ENCODE measurements around the gene GRIA3.
"Not testable (repeated sequence)": the region's sequence is repeated elsewhere in the genome, so short reads cannot be mapped to it uniquely, and the experiment has no call there.

Gene GRIA3

GRCh38 chrX:123272630-123273029 is 88.6 kb downstream of the GRIA3 start:
- DNase-seq (ENCODE audit: low read depth): no peak

GRCh38 chrX:123274796-123275195 is 90.7 kb downstream of the GRIA3 start:
- no peak for DNase-seq (ENCODE audit: low read depth)

DNA sequence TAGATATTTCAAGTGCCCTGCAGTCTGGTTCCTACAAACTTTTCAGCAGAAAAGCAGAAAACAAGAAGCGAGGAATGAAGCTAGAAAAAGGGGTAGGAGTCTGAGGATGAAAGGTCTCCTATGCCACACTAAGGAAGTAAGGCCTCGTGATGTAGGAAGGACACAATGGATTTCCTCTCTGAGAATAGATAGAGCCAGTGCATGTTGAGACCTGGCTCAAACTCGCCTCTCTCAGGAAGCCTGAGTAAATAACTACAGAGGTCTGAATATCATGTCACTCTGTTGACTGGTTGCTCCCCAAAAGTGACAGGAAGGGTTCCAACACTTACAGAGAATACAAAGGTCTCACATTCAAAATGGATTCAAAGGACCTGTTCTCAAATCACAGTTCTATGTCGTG is 93.3 kb downstream of the GRIA3 start:
- no peak for DNase-seq (ENCODE audit: low read depth)

GRCh38 chrX:123277821-123278220 is 93.7 kb downstream of the GRIA3 start:
- no peak for DNase-seq (ENCODE audit: low read depth)

DNA sequence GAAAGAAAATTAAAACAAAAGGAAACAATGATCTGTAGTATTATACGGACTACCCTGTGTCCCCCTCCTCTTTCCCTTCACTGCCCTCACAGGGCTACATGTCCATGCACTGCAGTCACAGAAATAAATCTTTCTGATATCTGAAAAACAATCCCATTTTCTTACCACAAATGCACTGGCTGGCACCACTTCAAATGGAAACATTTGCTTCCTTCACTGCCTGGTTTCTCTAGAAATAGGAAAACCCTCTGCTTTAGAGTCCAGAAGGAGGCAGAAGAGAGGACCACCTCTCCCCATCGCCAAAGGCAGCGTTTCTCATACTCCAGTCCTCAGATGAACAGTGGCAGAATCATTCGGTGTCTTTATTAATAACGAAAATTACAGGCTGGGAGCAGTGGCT is 98.2 kb downstream of the GRIA3 start:
- DNase-seq (ENCODE audit: low read depth): no peak

DNA sequence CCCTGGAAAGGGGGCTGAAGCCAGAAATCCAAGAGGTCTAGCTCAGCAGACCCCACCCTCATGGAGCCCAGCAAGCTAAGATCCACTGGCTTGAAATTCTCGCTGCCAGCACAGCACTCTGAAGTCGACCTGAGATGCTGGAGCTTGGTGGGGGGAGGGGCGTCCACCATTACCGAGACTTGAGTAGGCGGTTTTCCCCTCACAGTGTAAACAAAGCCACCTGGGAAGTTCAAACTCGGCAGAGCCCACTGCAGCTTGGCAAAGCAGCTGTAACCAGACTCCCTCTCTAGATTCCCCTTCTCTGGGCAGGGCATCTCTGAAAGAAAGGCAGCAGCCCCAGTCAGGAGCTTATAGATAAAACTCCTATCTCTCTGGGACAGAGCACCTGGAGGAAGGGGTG is 99.3 kb downstream of the GRIA3 start:
- not testable (repeated sequence) for DNase-seq (ENCODE audit: low read depth)

DNA sequence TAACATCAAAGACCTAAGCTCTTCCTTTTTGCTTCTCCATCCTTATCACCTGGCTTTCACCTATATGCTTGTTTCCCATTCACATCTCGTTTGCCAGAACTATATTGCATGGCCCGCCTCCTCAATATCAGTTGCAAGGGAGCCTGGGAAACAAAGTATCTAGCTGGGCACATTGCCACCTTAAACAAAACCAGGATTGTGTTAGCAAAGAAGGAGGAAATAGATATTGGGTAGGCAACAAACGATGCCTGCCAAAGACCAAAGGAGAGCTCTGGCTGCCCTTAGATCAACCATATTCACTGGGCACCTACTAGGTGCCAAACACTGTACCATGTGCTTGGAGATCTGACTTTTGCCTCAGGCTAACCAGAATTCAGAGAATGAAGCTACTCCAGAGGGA is 107.5 kb downstream of the GRIA3 start:
- DNase-seq (ENCODE audit: low read depth): no peak

DNA sequence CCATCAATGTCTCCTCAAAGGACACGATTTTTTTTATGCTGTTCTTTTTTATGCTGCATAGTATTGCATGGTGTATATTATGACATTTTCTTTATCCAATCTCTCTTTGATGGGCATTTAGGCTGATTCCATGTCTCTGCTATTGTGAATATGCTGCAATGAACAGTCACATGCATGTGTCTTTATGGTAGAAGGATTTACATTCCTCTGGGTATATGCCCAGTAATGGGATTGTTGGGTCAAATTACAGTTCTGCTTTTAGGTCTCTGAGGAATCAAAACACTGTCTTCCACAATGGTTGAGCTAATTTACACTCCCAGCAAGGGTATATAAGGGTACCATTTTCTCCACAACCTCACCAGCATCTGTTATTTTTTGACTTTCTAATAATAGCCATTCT is 113.9 kb downstream of the GRIA3 start:
- no peak for DNase-seq (ENCODE audit: low read depth)

DNA sequence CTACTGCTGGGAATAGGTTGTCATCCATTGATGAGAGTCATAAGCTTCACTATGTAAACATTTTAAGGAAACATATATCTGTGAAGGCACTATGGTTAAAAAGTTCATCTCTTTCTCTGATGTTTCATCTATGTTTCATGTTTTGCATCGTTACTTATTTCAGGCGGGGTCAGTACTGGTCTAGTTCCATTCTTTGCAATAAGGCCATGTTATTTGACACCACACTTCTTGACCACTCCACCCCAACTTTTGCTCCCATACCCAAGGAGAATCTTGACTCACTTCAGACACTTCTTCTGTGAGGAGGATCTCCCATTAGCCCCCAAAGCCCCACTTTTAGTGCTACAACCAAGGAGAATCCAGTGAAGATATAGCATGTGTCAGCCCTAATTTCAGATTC is 119.4 kb downstream of the GRIA3 start:
- no peak for DNase-seq (ENCODE audit: low read depth)

DNA sequence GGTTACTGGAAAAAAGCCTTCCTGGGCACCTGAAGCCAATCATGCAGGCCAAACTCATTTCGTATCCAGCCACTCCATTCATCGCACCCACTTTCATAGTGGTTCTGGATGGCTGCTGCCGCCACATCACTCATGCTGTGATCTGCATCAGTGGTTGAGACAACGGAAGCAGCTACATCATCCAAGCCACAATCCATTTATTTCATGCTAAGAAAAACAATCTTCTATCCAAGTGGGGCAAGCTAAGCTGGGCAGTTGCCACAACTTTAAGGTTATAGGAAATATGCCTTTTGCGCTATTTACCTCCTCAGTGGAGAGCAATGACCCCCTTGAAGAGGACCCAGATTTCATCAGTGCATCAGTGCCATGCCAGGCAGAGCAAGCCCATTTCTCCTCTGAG is 124.6 kb downstream of the GRIA3 start:
- no peak for DNase-seq (ENCODE audit: low read depth)

GRCh38 chrX:123310112-123310511 is 126.0 kb downstream of the GRIA3 start:
- DNase-seq (ENCODE audit: low read depth): no peak

- no peak for DNase-seq (ENCODE audit: low read depth)
Observed at GRCh38 chrX:123311486-123311885, 127.4 kb downstream of the GRIA3 start.

DNA sequence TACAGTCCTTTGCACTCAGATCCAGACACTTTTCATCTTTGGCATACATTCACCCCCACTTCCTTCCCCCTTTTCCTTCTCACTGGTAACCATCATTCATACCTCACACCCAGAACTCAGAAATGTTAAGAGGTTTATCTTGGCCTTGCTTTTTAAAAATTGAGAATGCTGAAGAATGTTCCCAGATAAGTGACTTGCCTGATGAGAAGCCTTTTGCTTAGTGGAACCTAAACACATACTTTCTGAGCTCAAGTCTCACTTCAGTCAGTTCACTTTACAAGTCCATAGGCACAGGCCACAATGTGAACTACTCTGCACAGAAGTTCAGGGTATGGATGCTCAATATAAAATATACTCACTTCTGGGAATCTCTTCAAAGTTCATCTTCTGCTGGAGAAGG is 129.4 kb downstream of the GRIA3 start:
- DNase-seq (ENCODE audit: low read depth): no peak

DNA sequence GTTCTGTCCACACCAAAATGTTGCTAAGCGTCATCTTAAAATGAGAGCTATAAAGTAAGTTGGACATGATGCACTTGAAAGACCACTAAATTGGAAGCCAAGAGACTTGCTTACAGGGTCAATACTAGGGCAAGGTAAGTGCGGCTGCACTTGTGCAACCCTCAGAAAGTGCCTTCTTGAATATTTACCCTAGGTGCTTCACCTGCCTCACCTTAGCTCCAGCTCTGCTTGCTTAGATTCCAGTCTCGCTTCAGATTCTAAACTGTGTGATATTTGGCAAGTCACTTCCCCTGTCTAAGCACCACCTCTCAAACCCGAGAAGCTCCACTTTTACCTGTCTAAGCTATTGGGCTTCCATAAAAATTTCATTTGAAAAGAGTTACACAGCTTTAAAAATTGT is 136.5 kb downstream of the GRIA3 start:
- DNase-seq (ENCODE audit: low read depth): no peak

GRCh38 chrX:123322536-123322935 is 138.5 kb downstream of the GRIA3 start:
- DNase-seq (ENCODE audit: low read depth): no peak

- DNase-seq (ENCODE audit: low read depth): no peak
Observed at GRCh38 chrX:123324625-123325024, 140.5 kb downstream of the GRIA3 start.

GRCh38 chrX:123330229-123330942 is 146.3 kb downstream of the GRIA3 start:
- DNase-seq (ENCODE audit: low read depth): no peak

- no peak for DNase-seq (ENCODE audit: low read depth)
Observed at GRCh38 chrX:123331349-123331748, 147.3 kb downstream of the GRIA3 start.

GRCh38 chrX:123331859-123332258 is 147.8 kb downstream of the GRIA3 start:
- no peak for DNase-seq (ENCODE audit: low read depth)

DNA sequence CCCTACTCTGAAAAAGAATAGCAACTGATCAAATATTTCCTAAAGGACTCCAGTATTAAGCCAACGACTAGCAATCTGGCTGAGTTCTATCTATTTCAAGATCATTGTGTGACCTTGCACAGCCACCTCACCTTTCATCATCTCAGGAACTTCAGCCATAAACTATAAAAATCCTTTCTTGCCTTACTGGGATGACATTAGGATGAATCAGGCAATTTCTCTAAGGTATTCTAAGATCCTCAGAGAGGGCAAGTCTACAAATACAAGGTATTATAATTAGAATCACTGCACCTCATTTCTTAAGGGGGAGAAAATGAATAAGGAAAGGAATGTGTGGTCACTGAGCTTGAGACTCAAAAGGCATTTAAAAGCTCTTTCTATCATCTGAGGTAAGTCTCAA is 152.6 kb downstream of the GRIA3 start:
- DNase-seq (ENCODE audit: low read depth): no peak

DNA sequence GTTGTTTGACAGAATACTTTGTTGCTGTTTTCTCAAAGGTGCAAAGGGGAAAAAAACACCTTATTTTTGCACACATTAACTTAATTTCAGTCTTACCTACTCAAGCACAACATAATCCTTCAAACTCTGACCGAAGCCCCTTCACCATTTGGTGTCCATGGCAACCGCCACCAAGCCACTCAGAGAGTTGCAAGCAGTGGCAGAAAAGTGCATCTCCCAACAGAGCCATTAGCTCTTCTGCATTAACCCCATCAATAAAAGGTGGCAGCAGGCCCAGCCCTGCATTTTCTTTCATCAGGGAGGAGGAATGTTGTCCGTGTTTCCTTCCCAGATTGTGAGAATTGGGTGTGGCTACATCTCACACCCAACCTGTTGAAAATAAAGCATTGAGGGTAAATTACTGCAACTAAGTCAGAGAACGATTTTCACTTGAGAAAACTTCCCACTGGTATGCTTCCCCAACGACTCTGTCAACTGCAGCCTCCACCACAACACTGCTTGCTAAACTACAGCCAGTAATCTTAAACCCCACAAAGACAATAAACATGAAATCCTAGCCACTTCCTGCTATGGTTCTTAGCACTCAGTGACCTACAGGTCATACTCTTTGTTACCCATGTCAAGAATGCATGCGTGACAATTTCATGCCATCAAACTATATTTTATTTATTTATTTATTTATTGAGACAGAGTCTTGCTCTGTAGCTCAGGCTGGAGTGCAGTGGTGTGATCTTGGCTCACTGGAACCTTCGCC is 154.0 kb downstream of the GRIA3 start:
- DNase-seq (ENCODE audit: low read depth): no peak

DNA sequence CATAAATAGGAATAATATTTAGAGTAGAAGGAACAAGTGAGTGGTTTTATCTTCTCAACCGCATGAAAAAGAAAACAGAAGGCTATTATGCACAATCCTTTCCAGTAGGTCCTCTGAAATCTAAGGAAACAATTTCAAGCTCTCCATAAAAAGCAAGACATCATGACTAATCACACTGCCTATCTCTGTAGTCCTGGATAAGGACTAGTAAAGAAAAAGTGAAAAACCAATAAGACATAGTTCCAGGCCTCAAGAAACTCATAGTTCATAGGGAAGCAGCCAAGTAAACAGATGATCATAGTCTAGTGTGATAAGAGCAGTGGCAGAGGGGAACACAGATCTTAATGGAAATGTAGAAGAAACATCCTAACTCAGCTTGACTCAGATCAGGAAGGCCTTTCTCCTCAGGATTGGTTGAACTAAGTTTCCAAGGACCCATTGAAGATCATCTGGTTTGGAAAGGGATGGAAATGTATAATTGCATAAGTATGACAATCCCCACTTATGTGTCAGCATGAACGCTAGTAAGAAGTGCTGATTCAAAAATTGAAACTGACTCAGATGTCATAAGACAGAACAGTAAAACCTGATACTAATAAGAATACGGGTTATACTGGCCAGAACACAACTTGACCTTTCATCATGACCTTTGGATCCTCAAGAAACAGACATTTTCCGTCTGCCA is 155.3 kb downstream of the GRIA3 start:
- DNase-seq (ENCODE audit: low read depth): no peak

DNA sequence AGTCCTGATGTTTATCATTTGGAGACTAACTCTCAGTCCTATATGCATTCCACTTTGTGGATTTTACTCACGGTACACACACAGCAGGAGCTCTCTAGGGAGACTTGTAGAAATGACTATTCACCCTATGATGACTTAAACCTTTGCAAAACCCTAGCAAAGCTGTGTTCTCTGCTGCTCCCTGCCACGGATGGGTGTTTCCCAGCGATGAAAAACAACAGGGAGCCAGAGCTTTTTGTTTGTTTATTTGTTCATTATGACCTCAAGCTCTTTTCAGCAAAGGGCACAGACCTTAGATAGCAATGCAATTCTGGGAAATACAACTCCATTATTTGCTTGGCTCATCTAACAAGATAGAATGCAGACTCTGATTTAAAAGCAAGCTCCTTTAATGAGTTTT is 156.6 kb downstream of the GRIA3 start:
- DNase-seq (ENCODE audit: low read depth): no peak
